ENCODE data around the gene HAPLN2.

DNA sequence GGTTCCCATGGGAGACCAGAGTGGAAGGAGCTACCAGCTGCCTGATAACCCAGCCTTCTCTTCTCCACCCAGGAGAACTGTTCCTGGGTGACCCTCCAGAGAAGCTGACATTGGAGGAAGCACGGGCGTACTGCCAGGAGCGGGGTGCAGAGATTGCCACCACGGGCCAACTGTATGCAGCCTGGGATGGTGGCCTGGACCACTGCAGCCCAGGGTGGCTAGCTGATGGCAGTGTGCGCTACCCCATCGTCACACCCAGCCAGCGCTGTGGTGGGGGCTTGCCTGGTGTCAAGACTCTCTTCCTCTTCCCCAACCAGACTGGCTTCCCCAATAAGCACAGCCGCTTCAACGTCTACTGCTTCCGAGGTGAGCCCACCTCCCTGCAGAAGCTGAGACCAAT, 29.3 kb downstream of the HAPLN2 start:
- TF ChIP-seq, protein P1, sequence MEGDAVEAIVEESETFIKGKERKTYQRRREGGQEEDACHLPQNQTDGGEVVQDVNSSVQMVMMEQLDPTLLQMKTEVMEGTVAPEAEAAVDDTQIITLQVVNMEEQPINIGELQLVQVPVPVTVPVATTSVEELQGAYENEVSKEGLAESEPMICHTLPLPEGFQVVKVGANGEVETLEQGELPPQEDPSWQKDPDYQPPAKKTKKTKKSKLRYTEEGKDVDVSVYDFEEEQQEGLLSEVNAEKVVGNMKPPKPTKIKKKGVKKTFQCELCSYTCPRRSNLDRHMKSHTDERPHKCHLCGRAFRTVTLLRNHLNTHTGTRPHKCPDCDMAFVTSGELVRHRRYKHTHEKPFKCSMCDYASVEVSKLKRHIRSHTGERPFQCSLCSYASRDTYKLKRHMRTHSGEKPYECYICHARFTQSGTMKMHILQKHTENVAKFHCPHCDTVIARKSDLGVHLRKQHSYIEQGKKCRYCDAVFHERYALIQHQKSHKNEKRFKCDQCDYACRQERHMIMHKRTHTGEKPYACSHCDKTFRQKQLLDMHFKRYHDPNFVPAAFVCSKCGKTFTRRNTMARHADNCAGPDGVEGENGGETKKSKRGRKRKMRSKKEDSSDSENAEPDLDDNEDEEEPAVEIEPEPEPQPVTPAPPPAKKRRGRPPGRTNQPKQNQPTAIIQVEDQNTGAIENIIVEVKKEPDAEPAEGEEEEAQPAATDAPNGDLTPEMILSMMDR (IDR thresholded peaks at IDR 0.05; ENCODE audit: poor library complexity), result no peak
- no peak for TF ChIP-seq EZH2 (IDR thresholded peaks at IDR 0.05; ENCODE audit: borderline replicate concordance)

All from hepatocyte (in vitro differentiated cells).